DOHH2 (cell line): ENCODE data around the gene ITGA2.

Source experiments
- EZH2phosphoT487 ChIP-seq: fragments of 200-600 bp; sonication (generic); IDR thresholded peaks from 2 replicates; pipeline ENCODE4 v1.6.1; 2017; ENCODE audit warnings: borderline replicate concordance, mild to moderate bottlenecking, antibody characterized with exemption, low read length, moderate library complexity, mixed read lengths
- TF ChIP-seq, protein P1 (sequence below): fragments of 200-600 bp; sonication (generic); IDR thresholded peaks from one replicate; pipeline ENCODE4 v1.5.1; 2014; ENCODE audit warnings: antibody characterized with exemption, mild to moderate bottlenecking, low read depth, low read length; ENCODE audit not compliant: poor library complexity, severe bottlenecking

DNA sequence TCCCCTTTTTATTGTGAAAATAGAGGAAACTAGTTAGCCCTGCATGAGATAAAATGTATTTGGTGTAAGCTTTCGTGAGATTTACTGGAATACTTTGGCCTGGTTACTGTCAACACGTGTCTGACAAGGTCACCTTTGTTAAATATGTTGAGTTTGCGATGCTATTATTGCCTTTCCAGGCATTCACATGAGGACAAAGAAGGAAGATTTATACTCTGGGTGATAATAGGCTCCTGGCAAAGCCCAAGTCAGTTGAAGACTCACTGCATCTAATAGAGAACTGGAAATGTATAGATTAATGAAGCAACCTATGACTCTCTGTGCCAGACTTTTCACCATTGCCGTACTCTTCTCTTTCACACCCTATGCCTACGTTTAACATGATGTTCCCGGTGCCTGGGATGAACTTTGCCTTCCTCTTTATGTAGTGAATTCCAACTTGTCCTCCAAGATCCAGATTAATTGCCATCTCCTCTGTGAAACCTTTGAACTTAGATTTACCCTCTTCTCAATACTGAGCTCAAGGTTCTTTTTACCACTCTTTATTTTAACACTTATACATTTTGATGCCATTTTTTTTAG lies 33.9 kb downstream of the ITGA2 start:
- TF ChIP-seq, protein P1, sequence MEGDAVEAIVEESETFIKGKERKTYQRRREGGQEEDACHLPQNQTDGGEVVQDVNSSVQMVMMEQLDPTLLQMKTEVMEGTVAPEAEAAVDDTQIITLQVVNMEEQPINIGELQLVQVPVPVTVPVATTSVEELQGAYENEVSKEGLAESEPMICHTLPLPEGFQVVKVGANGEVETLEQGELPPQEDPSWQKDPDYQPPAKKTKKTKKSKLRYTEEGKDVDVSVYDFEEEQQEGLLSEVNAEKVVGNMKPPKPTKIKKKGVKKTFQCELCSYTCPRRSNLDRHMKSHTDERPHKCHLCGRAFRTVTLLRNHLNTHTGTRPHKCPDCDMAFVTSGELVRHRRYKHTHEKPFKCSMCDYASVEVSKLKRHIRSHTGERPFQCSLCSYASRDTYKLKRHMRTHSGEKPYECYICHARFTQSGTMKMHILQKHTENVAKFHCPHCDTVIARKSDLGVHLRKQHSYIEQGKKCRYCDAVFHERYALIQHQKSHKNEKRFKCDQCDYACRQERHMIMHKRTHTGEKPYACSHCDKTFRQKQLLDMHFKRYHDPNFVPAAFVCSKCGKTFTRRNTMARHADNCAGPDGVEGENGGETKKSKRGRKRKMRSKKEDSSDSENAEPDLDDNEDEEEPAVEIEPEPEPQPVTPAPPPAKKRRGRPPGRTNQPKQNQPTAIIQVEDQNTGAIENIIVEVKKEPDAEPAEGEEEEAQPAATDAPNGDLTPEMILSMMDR: no peak
- no peak for TF ChIP-seq EZH2phosphoT487
